ENCODE measurements around the gene HMCN2. TPM values are rescaled to one million over a fixed set of nuclear protein-coding genes. Genes with fewer than 3 reads are reported as not detected.

The HMCN2 gene
- total and polyA plus RNA-seq, 9 donors = 0.12 to 4.2 (median 0.98) TPM

DNA sequence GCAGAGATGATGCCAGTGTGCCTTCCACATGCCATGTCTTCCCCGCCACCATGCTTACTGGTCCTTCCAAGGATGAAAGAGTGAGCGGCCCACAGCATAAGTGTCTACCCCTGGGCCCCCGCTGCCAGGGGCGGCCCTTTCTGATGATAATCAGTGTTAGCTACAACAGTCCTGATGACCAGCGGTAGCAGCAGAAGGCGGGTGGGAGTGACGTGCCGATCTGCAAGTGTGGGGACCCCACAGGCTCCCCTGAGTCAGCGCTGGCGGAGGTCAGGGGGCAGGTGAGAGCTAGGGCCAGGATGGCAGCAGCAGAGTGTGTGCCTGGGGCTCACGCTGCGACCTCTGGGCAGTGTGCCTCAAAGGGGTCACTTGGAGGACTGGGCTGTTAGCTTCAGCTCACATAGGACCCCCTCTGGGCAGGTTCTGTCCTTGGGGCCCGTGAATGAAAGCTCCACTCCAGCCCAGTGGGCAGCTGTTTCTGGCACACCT is 80.4 kb downstream of the HMCN2 start:
- no peak for DNase-seq
- no peaks in the 10 kb centered on the region for H3K9me3 ChIP-seq
- H3K4me3 ChIP-seq = no peak overlapping the region
- no peak overlapping the region for H3K27ac ChIP-seq
- H3K27me3 ChIP-seq = no peaks in the 10 kb centered on the region
- intact Hi-C loops (cut with DNase I) = no loop called here
- 70 to 77% (median 74%) methylated on average over 13 of the region's 13 CpGs for WGBS, 3 donors
- H3K36me3 ChIP-seq = no peaks in the 10 kb centered on the region
- TF ChIP-seq EP300 (IDR thresholded peaks at IDR 0.05) = no peak
- TF ChIP-seq, protein P1, sequence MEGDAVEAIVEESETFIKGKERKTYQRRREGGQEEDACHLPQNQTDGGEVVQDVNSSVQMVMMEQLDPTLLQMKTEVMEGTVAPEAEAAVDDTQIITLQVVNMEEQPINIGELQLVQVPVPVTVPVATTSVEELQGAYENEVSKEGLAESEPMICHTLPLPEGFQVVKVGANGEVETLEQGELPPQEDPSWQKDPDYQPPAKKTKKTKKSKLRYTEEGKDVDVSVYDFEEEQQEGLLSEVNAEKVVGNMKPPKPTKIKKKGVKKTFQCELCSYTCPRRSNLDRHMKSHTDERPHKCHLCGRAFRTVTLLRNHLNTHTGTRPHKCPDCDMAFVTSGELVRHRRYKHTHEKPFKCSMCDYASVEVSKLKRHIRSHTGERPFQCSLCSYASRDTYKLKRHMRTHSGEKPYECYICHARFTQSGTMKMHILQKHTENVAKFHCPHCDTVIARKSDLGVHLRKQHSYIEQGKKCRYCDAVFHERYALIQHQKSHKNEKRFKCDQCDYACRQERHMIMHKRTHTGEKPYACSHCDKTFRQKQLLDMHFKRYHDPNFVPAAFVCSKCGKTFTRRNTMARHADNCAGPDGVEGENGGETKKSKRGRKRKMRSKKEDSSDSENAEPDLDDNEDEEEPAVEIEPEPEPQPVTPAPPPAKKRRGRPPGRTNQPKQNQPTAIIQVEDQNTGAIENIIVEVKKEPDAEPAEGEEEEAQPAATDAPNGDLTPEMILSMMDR (IDR thresholded peaks at IDR 0.05) = no peak
- TF ChIP-seq POLR2A (IDR thresholded peaks at IDR 0.05) = no peak
- no peaks in the 10 kb centered on the region for H3K4me1 ChIP-seq (ENCODE audit: insufficient read depth)

DNA sequence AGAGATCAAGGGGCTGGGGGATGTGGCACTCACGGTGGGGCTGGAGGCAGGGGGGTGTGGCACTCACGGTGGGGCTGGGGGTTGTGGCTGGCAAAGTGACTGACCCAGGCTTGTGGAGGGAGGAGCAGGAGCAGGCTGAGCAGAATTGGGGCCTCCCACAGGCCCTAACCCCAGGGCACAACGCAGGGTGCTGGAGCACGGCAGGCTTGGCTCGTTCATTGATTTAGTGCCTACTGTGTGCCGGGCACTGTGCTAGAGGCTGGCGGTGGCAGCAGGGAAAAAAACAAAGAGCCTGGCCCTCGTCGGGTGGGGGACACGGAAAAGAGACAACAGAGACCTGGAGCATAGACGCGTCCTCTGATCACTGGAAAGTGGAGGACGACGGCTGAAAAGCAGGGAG is 80.9 kb downstream of the HMCN2 start:
- intact Hi-C loops (cut with DNase I) = no loop called here
- no peaks in the 10 kb centered on the region for H3K9me3 ChIP-seq
- TF ChIP-seq, protein P1 (IDR thresholded peaks at IDR 0.05) = no peak
- TF ChIP-seq EP300 (IDR thresholded peaks at IDR 0.05) (no peak), POLR2A (IDR thresholded peaks at IDR 0.05) (no peak)
- no peak for DNase-seq
- H3K36me3 ChIP-seq = no peaks in the 10 kb centered on the region
- H3K27me3 ChIP-seq = no peaks in the 10 kb centered on the region
- H3K4me1 ChIP-seq (ENCODE audit: insufficient read depth) = no peaks in the 10 kb centered on the region
- H3K4me3 ChIP-seq = no peak overlapping the region
- H3K27ac ChIP-seq = no peak overlapping the region
- 74 to 76% (median 75%) methylated on average over 14 of the region's 14 CpGs for WGBS, 3 donors

- H3K4me3 ChIP-seq = no peak overlapping the region
- no peak for TF ChIP-seq POLR2A (IDR thresholded peaks at IDR 0.05)
- no peak for TF ChIP-seq EP300 (IDR thresholded peaks at IDR 0.05)
- TF ChIP-seq, protein P1 (IDR thresholded peaks at IDR 0.05) = no peak
- no peak overlapping the region for H3K27ac ChIP-seq
- 77 to 82% (median 79%) methylated on average over 14 of the region's 14 CpGs for WGBS, 3 donors
- no peaks in the 10 kb centered on the region for H3K4me1 ChIP-seq (ENCODE audit: insufficient read depth)
- intact Hi-C loops (cut with DNase I) = no loop called here
- H3K27me3 ChIP-seq = no peaks in the 10 kb centered on the region
- H3K9me3 ChIP-seq = no peaks in the 10 kb centered on the region
- DNase-seq = no peak
- H3K36me3 ChIP-seq = no peaks in the 10 kb centered on the region
Measured at GRCh38 chr9:130347036-130347435, 81.5 kb downstream of the HMCN2 start.

DNA sequence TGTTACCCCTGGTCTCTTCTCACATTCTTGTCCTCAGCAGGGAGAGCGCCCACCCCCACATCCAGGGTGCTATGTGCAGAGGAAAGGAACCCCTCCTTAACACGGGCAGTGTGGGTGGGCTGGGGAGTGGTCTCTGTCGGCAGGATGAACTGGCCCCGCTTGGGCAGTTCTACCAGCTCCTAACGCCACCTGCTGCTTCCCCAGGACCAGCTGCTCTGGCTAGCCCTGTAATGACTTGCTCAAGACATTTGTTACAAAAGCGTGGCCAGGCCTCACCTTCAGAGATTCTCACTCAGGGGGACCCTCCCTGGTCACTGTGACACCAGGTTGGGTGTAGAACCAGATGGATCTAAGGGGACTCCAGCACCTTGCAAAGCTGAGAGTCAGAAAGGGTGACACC is 82.4 kb downstream of the HMCN2 start:
- intact Hi-C loops (cut with DNase I) = no loop called here
- H3K36me3 ChIP-seq = no peaks in the 10 kb centered on the region
- H3K27me3 ChIP-seq = no peaks in the 10 kb centered on the region
- H3K4me3 ChIP-seq = no peak overlapping the region
- WGBS, 3 donors = 46 to 61% (median 52%) methylated on average over 6 of the region's 6 CpGs
- no peak for TF ChIP-seq POLR2A (IDR thresholded peaks at IDR 0.05)
- H3K27ac ChIP-seq = no peak overlapping the region
- DNase-seq = no peak
- H3K4me1 ChIP-seq (ENCODE audit: insufficient read depth) = no peaks in the 10 kb centered on the region
- H3K9me3 ChIP-seq = no peaks in the 10 kb centered on the region

- H3K9me3 ChIP-seq = no peaks in the 10 kb centered on the region
- 75 to 83% (median 83%) methylated on average over 5 to 21 of the region's 21 CpGs for WGBS, 3 donors
- no peak for DNase-seq
- intact Hi-C loops (cut with DNase I) = no loop called here
- H3K4me1 ChIP-seq (ENCODE audit: insufficient read depth) = no peaks in the 10 kb centered on the region
- H3K27ac ChIP-seq = no peak overlapping the region
- H3K27me3 ChIP-seq = no peaks in the 10 kb centered on the region
- no peaks in the 10 kb centered on the region for H3K36me3 ChIP-seq
- no peak for TF ChIP-seq EP300 (IDR thresholded peaks at IDR 0.05)
- no peak for TF ChIP-seq POLR2A (IDR thresholded peaks at IDR 0.05)
- TF ChIP-seq, protein P1 (IDR thresholded peaks at IDR 0.05) = no peak
- H3K4me3 ChIP-seq = no peak overlapping the region
Measured at GRCh38 chr9:130348341-130348740, 82.8 kb downstream of the HMCN2 start.

All from ovary (tissue), 9 donors.